IMR-90 (cell line): ENCODE data around the gene PADI2. TPM values are rescaled to one million over a fixed set of nuclear protein-coding genes. Genes with fewer than 3 reads are reported as not detected.

ENCODE experiments used
- ATAC-seq: fragments of 200-7000 bp; cut with Tn5 transposase; 2 replicates; pipeline ENCODE4 v1.9.1; 2020; ENCODE audit warnings: low read depth, mild to moderate bottlenecking, moderate library complexity
- BruUV-seq: library from RNA; stranded (reverse); fragments of 400-500 nt; replicated peaks from 2 replicates; lab custom pipeline; 2021; lab: Mats Ljungman, UMichigan
- CTCF ChIA-PET: fragments of 300-600 bp; formaldehyde crosslinking; extraction: SDS; loops from one replicate; lab custom pipeline; 2021; ENCODE audit warnings: antibody characterized with exemption; lab: Yijun Ruan, JAX
- POLR2A ChIA-PET: fragments of 300-600 bp; sonication (Branson Sonifier 250); formaldehyde crosslinking; loops from one replicate; lab custom pipeline; 2022; ENCODE audit warnings: antibody characterized with exemption; ENCODE audit not compliant: unreplicated experiment; lab: Charles Lee
- DNase-seq: peaks from one replicate; pipeline ENCODE4 v3.0.0; 2013
- H2AFZ ChIP-seq: replicated peaks from 2 replicates; pipeline ENCODE3; 2013; ENCODE audit warnings: low read length, mild to moderate bottlenecking; ENCODE audit not compliant: poor library complexity
- H2AK5ac ChIP-seq: 2 replicates; pipeline ENCODE4 v1.6.1; 2013; ENCODE audit warnings: low read depth, low read length, inconsistent platforms
- H2AK9ac ChIP-seq: replicated peaks from 2 replicates; pipeline ENCODE3; 2013; ENCODE audit warnings: mild to moderate bottlenecking, low read depth, low read length, moderate library complexity; ENCODE audit not compliant: poor library complexity
- H2BK120ac ChIP-seq: 2 replicates; pipeline ENCODE4 v1.6.1; 2013; ENCODE audit warnings: low read depth, low read length, inconsistent platforms
- H2BK15ac ChIP-seq: 3 replicates; pipeline ENCODE4 v1.6.1; 2013; ENCODE audit warnings: low read depth, low read length, inconsistent platforms
- H2BK20ac ChIP-seq: 2 replicates; pipeline ENCODE4 v1.6.1; 2013; ENCODE audit warnings: low read depth, mild to moderate bottlenecking, inconsistent platforms, low read length, moderate library complexity
- H2BK5ac ChIP-seq: 2 replicates; pipeline ENCODE4 v1.6.1; 2013; ENCODE audit warnings: mild to moderate bottlenecking, low read depth, low read length, inconsistent platforms; ENCODE audit not compliant: poor library complexity, severe bottlenecking
- H3K14ac ChIP-seq: replicated peaks from 2 replicates; pipeline ENCODE4 v1.6.1; 2013; ENCODE audit warnings: low read depth, low read length, inconsistent platforms
- H3K18ac ChIP-seq: 2 replicates; pipeline ENCODE4 v1.6.1; 2013; ENCODE audit warnings: low read depth, low read length, control low read depth
- H3K23ac ChIP-seq: 2 replicates; pipeline ENCODE4 v1.6.1; 2013; ENCODE audit warnings: low read depth, low read length, inconsistent platforms
- H3K27ac ChIP-seq: 2 replicates; pipeline ENCODE4 v1.5.1; 2013; ENCODE audit warnings: mild to moderate bottlenecking, control low read depth, low read length; ENCODE audit not compliant: insufficient read depth
- H3K27me3 ChIP-seq: 2 replicates; pipeline ENCODE4 v1.6.1; 2013; ENCODE audit warnings: low read length; ENCODE audit not compliant: control insufficient read depth, insufficient read depth
- H3K36me3 ChIP-seq: 2 replicates; pipeline ENCODE4 v1.6.1; 2013; ENCODE audit warnings: low read length, mixed read lengths; ENCODE audit not compliant: control insufficient read depth, insufficient read depth
- H3K4ac ChIP-seq: 2 replicates; pipeline ENCODE4 v1.6.1; 2013; ENCODE audit warnings: low read depth, low read length, inconsistent platforms
- H3K4me1 ChIP-seq: 2 replicates; pipeline ENCODE4 v1.6.1; 2013; ENCODE audit warnings: low read length, mixed read lengths; ENCODE audit not compliant: control insufficient read depth, insufficient read depth
- H3K4me2 ChIP-seq: 2 replicates; pipeline ENCODE4 v1.6.1; 2013; ENCODE audit warnings: low read depth, mild to moderate bottlenecking, control low read depth, low read length, moderate library complexity
- H3K4me3 ChIP-seq: 2 replicates; pipeline ENCODE4 v1.5.1; 2013; ENCODE audit warnings: low read depth, mild to moderate bottlenecking, control low read depth, low read length, moderate library complexity; ENCODE audit not compliant: insufficient read depth
- H3K56ac ChIP-seq: 2 replicates; pipeline ENCODE4 v1.6.1; 2013; ENCODE audit warnings: low read length, inconsistent platforms; ENCODE audit not compliant: insufficient read depth; ENCODE audit errors: extremely low read depth
- H3K79me1 ChIP-seq, 2 experiments: 2 replicates each; pipeline ENCODE4 v1.6.1; 2013; ENCODE audit warnings: low read length in 2 of 2, inconsistent platforms in 1 of 2, low read depth in 1 of 2
- H3K9ac ChIP-seq: 2 replicates; pipeline ENCODE4 v1.6.1; 2013; ENCODE audit warnings: low read depth, low read length, control low read depth
- H3K9me1 ChIP-seq: 2 replicates; pipeline ENCODE4 v1.6.1; 2013; ENCODE audit warnings: low read length, inconsistent platforms; ENCODE audit not compliant: insufficient read depth
- H3K9me3 ChIP-seq: 2 replicates; pipeline ENCODE4 v1.6.1; 2013; ENCODE audit warnings: low read length; ENCODE audit not compliant: control insufficient read depth, insufficient read depth
- H4K20me1 ChIP-seq: 2 replicates; pipeline ENCODE4 v1.6.1; 2013; ENCODE audit warnings: low read length, inconsistent platforms; ENCODE audit not compliant: insufficient read depth
- H4K5ac ChIP-seq: 2 replicates; pipeline ENCODE4 v1.6.1; 2013; ENCODE audit warnings: mild to moderate bottlenecking, low read depth, low read length, control low read depth
- H4K8ac ChIP-seq, 2 experiments: 2 replicates each; pipeline ENCODE4 v1.6.1; 2013; ENCODE audit warnings: low read depth in 2 of 2, low read length in 2 of 2, control low read depth in 1 of 2, inconsistent platforms in 1 of 2
- H4K91ac ChIP-seq: 2 replicates; pipeline ENCODE4 v1.6.1; 2013; ENCODE audit warnings: low read depth, low read length, inconsistent platforms; ENCODE audit not compliant: insufficient read depth
- BHLHE40 ChIP-seq: fragments of 150-350 bp; IDR thresholded peaks from 2 replicates; pipeline ENCODE4 v1.6.1; 2016; ENCODE audit warnings: mild to moderate bottlenecking, low read depth, low read length
- CHD1 ChIP-seq: IDR thresholded peaks from 2 replicates; pipeline ENCODE4 v1.6.1; 2012; ENCODE audit warnings: low read depth, low read length, improper control_type of control experiment
- CTCF ChIP-seq: conservative IDR thresholded peaks from 2 replicates; pipeline ENCODE4 v1.5.1; 2012; ENCODE audit warnings: mild to moderate bottlenecking, low read depth, low read length, improper control_type of control experiment
- MAFK ChIP-seq: IDR thresholded peaks from 2 replicates; pipeline ENCODE4 v1.6.1; 2012; ENCODE audit warnings: low read depth, low read length, improper control_type of control experiment
- MXI1 ChIP-seq: IDR thresholded peaks from 2 replicates; pipeline ENCODE4 v1.6.1; 2012; ENCODE audit warnings: low read depth, mild to moderate bottlenecking, low read length, moderate library complexity, borderline replicate concordance
- NFE2L2 ChIP-seq: fragments of 150-350 bp; IDR thresholded peaks from 2 replicates; pipeline ENCODE4 v1.6.1; 2016; ENCODE audit warnings: low read depth, mild to moderate bottlenecking, low read length
- POLR2A ChIP-seq: IDR thresholded peaks from 2 replicates; pipeline ENCODE4 v1.6.1; 2012; ENCODE audit warnings: mild to moderate bottlenecking, low read depth, low read length
- RAD21 ChIP-seq: IDR thresholded peaks from 2 replicates; pipeline ENCODE4 v1.6.1; 2012; ENCODE audit warnings: low read length, improper control_type of control experiment
- WGBS, 2 experiments: methylation state at CpG; one replicate each; pipeline versions ENCODE4 v1.1.5 to v1.1.7; 2013; ENCODE audit warnings: missing lambda C conversion rate in 2 of 2; ENCODE audit not compliant: insufficient read length in 1 of 2; ENCODE audit errors: extremely low coverage in 2 of 2; 5-methylcytosine and 5-hydroxymethylcytosine counted together
- dilution Hi-C: fragments of 300-500 bp; cut with HindIII; formaldehyde crosslinking; loops from one replicate; pipeline ENCODE4 v1.14.3; 2018; ENCODE audit warnings: low sequenced_read_pairs; ENCODE audit not compliant: unreplicated experiment
- in situ Hi-C: fragments of 300-500 bp; cut with MboI; formaldehyde crosslinking; loops from 3 replicates; pipeline ENCODE4 v1.14.3; 2019; ENCODE audit warnings: low sequenced_read_pairs, inconsistent platforms, mixed read lengths
- intact Hi-C: fragments of 100-400 bp; cut with micrococcal nuclease; formaldehyde crosslinking; loops from 2 replicates; pipeline ENCODE4 v1.10.0; 2022
- polyA plus RNA-seq, 3 experiments: library from polyadenylated mRNA; depleted of rRNA; stranded (reverse); fragments of >200 nt; gene quantifications; 2 replicates each; pipeline ENCODE4 v1.2.3, GENCODE V29; 2012; ENCODE audit warnings: low replicate concordance in 1 of 3
- total RNA-seq: library from RNA; depleted of rRNA; stranded (reverse); fragments of >200 nt; gene quantifications from 2 replicates; pipeline ENCODE4 v1.2.3, GENCODE V29; 2012

PADI2 gene
- total and polyA plus RNA-seq, 2 of the 4 experiments (the other 2 are of a cell fraction) = not detected

GRCh38 chr1:17060306-17060749 is 58.9 kb downstream of the PADI2 start:
- no peak overlapping the region for H2AK5ac ChIP-seq
- no peak overlapping the region for H2BK15ac ChIP-seq
- no peak overlapping the region for H4K8ac ChIP-seq
- no peaks in the 10 kb centered on the region for H3K79me1 ChIP-seq
- H2BK5ac ChIP-seq = no peak overlapping the region
- no peak overlapping the region for H3K23ac ChIP-seq
- no peak for DNase-seq
- BruUV-seq = no TSS peak
- H4K20me1 ChIP-seq = no peaks in the 10 kb centered on the region
- dilution Hi-C loops (no loop called here), intact Hi-C loops (no loop called here), in situ Hi-C loops (loop anchor here (5.0 kb wide), 1 partner anchor 347 kb away; no protein-coding TSS in a partner anchor)
- no peak overlapping the region for H3K4me3 ChIP-seq
- H3K27me3 ChIP-seq = no peaks in the 10 kb centered on the region
- no peak for TF ChIP-seq CTCF
- no peak for TF ChIP-seq RAD21
- no peak for TF ChIP-seq POLR2A
- no peak for TF ChIP-seq MAFK
- no peak for TF ChIP-seq BHLHE40
- TF ChIP-seq NFE2L2 = no peak
- no peak for TF ChIP-seq MXI1
- no peak for TF ChIP-seq CHD1
- H2AFZ ChIP-seq = no peak overlapping the region
- no peak overlapping the region for H3K14ac ChIP-seq
- WGBS, 2 experiments = 33% methylated on average over 5 of the region's 11 CpGs; no CpG with 5 or more reads in 1 of the 2 experiments
- H3K9me1 ChIP-seq = no peaks in the 10 kb centered on the region
- POLR2A ChIA-PET = no interaction called here
- no peak overlapping the region for H2AK9ac ChIP-seq
- no peak overlapping the region for H2BK20ac ChIP-seq
- no peaks in the 10 kb centered on the region for H3K4me1 ChIP-seq
- no peak overlapping the region for H4K5ac ChIP-seq
- H2BK120ac ChIP-seq = no peak overlapping the region
- H3K18ac ChIP-seq = no peak overlapping the region
- no peak overlapping the region for H4K91ac ChIP-seq
- no peak overlapping the region for H3K4me2 ChIP-seq
- no peaks in the 10 kb centered on the region for H3K36me3 ChIP-seq
- H3K4ac ChIP-seq = no peak overlapping the region
- no peak overlapping the region for H3K27ac ChIP-seq
- H3K9ac ChIP-seq = no peak overlapping the region
- no peak overlapping the region for H3K56ac ChIP-seq
- CTCF ChIA-PET = interaction anchor here (0.8 to 2.8 kb wide), 3 partner anchors 15 to 176 kb away, joined by 3 to 11 read pairs (median 4); no protein-coding TSS in a partner anchor
- H3K9me3 ChIP-seq = peaks cover 4% of the 10 kb centered on the region
- no peak for ATAC-seq
